Measurements from ENCODE around the gene KIF1B.
"Not testable (repeated sequence)": the region's sequence is repeated elsewhere in the genome, so short reads cannot be mapped to it uniquely, and the experiment has no call there.

Gene KIF1B

GRCh38 chr1:10236405-10237156 lies 26.2 kb downstream of the KIF1B start:
- DNase-seq (ENCODE audit: low read depth) = no peak

- DNase-seq (ENCODE audit: low read depth) = no peak
Observed at GRCh38 chr1:10237157-10237539, 26.8 kb downstream of the KIF1B start.

- no peak for DNase-seq (ENCODE audit: low read depth)
Observed at GRCh38 chr1:10242135-10242534, 31.8 kb downstream of the KIF1B start.

- no peak for DNase-seq (ENCODE audit: low read depth)
Observed at GRCh38 chr1:10242811-10243210, 32.4 kb downstream of the KIF1B start.

GRCh38 chr1:10245674-10246073 lies 35.3 kb downstream of the KIF1B start:
- DNase-seq (ENCODE audit: low read depth) = no peak

- DNase-seq (ENCODE audit: low read depth) = no peak
Observed at GRCh38 chr1:10249808-10250457, 39.6 kb downstream of the KIF1B start.

GRCh38 chr1:10250663-10251062 lies 40.3 kb downstream of the KIF1B start:
- no peak for DNase-seq (ENCODE audit: low read depth)

GRCh38 chr1:10251325-10252108 lies 41.1 kb downstream of the KIF1B start:
- not testable (repeated sequence) for DNase-seq (ENCODE audit: low read depth)

- DNase-seq (ENCODE audit: low read depth) = no peak
Observed at GRCh38 chr1:10252508-10252907, 42.1 kb downstream of the KIF1B start.

GRCh38 chr1:10253149-10253548 lies 42.8 kb downstream of the KIF1B start:
- DNase-seq (ENCODE audit: low read depth) = no peak

GRCh38 chr1:10253755-10254154 lies 43.4 kb downstream of the KIF1B start:
- no peak for DNase-seq (ENCODE audit: low read depth)

- DNase-seq (ENCODE audit: low read depth) = no peak
Observed at GRCh38 chr1:10257851-10258250, 47.5 kb downstream of the KIF1B start.

GRCh38 chr1:10259547-10259946 lies 49.2 kb downstream of the KIF1B start:
- DNase-seq (ENCODE audit: low read depth) = not testable (repeated sequence)

- DNase-seq (ENCODE audit: low read depth) = no peak
Observed at GRCh38 chr1:10263450-10264082, 53.2 kb downstream of the KIF1B start.

- no peak for DNase-seq (ENCODE audit: low read depth)
Observed at GRCh38 chr1:10265027-10265426, 54.7 kb downstream of the KIF1B start.

GRCh38 chr1:10265900-10266299 lies 55.5 kb downstream of the KIF1B start:
- no peak for DNase-seq (ENCODE audit: low read depth)

GRCh38 chr1:10267319-10267718 lies 56.9 kb downstream of the KIF1B start:
- DNase-seq (ENCODE audit: low read depth) = no peak

GRCh38 chr1:10267921-10268320 lies 57.6 kb downstream of the KIF1B start:
- no peak for DNase-seq (ENCODE audit: low read depth)

GRCh38 chr1:10271090-10271489 lies 60.7 kb downstream of the KIF1B start:
- no peak for DNase-seq (ENCODE audit: low read depth)

- no peak for DNase-seq (ENCODE audit: low read depth)
Observed at GRCh38 chr1:10271869-10272268, 61.5 kb downstream of the KIF1B start.

- no peak for DNase-seq (ENCODE audit: low read depth)
Observed at GRCh38 chr1:10272274-10272673, 61.9 kb downstream of the KIF1B start.

- DNase-seq (ENCODE audit: low read depth) = no peak
Observed at GRCh38 chr1:10278880-10279279, 68.5 kb downstream of the KIF1B start.

All from stimulated activated CD8-positive, alpha-beta memory T cell treated with anti-CD3 and anti-CD28 coated beads, Interleukin-7, amount 100 ng/mL, for 24 hours (primary cell).